GM23338 (cell line): ENCODE measurements around the gene RNF150. TPM values are rescaled to one million over a fixed set of nuclear protein-coding genes. Genes with fewer than 3 reads are reported as not detected.

Experiments used
- ATAC-seq: fragments of 200-7000 bp; cut with Tn5 transposase; 3 replicates; pipeline ENCODE4 v1.9.1; 2020
- DNase-seq: peaks from one replicate; pipeline ENCODE4 v3.0.0-alpha.2; 2015; ENCODE audit warnings: low spot score
- H2AFZ ChIP-seq: fragments of 200-600 bp; sonication (generic); 2 replicates; pipeline ENCODE4 v1.8.0; 2016; ENCODE audit warnings: antibody characterized with exemption, mild to moderate bottlenecking, moderate library complexity
- H3F3A ChIP-seq: fragments of 200-600 bp; sonication (generic); replicated peaks from 2 replicates; pipeline ENCODE4 v1.8.0; 2017; ENCODE audit warnings: antibody characterized with exemption, mixed run types, low read depth
- H3K27ac ChIP-seq: fragments of 200-600 bp; sonication (generic); 2 replicates; pipeline ENCODE4 v1.6.1; 2016; ENCODE audit warnings: low read depth
- H3K27me3 ChIP-seq: fragments of 200-600 bp; sonication (generic); 2 replicates; pipeline ENCODE4 v1.8.0; 2016; ENCODE audit warnings: mild to moderate bottlenecking, mixed run types, moderate library complexity; ENCODE audit not compliant: insufficient read depth
- H3K36me3 ChIP-seq: fragments of 200-600 bp; sonication (generic); 2 replicates; pipeline ENCODE4 v1.8.0; 2016; ENCODE audit warnings: mild to moderate bottlenecking; ENCODE audit not compliant: insufficient read depth
- H3K4me1 ChIP-seq: fragments of 200-600 bp; sonication (generic); 2 replicates; pipeline ENCODE4 v1.8.0; 2016; ENCODE audit warnings: mild to moderate bottlenecking, moderate library complexity; ENCODE audit not compliant: insufficient read depth
- H3K4me2 ChIP-seq: fragments of 200-600 bp; sonication (generic); 2 replicates; pipeline ENCODE4 v1.7.1; 2017; ENCODE audit warnings: mixed run types
- H3K4me3 ChIP-seq: fragments of 200-600 bp; sonication (generic); 2 replicates; pipeline ENCODE4 v1.6.1; 2016; ENCODE audit warnings: mixed run types
- H3K79me2 ChIP-seq: fragments of 200-600 bp; sonication (generic); replicated peaks from 2 replicates; pipeline ENCODE4 v1.8.0; 2017; ENCODE audit warnings: mild to moderate bottlenecking; ENCODE audit not compliant: insufficient read depth
- H3K9me2 ChIP-seq: fragments of 200-600 bp; sonication (generic); 2 replicates; pipeline ENCODE4 v1.8.0; 2017; ENCODE audit not compliant: insufficient read depth
- H4K20me1 ChIP-seq: fragments of 200-600 bp; sonication (generic); replicated peaks from 2 replicates; pipeline ENCODE4 v1.8.0; 2017; ENCODE audit warnings: mild to moderate bottlenecking; ENCODE audit not compliant: insufficient read depth
- H3K27ac Mint-ChIP-seq: 2 replicates; pipeline ENCODE4 v1.8.0; 2020; ENCODE audit warnings: inconsistent platforms, mild to moderate bottlenecking, moderate library complexity, mixed read lengths
- H3K27me3 Mint-ChIP-seq: 3 replicates; pipeline ENCODE4 v1.8.0; 2022; ENCODE audit warnings: low read depth, mild to moderate bottlenecking, moderate library complexity, mixed read lengths, inconsistent platforms; ENCODE audit not compliant: insufficient read depth, poor library complexity
- H3K36me3 Mint-ChIP-seq: 3 replicates; pipeline ENCODE4 v1.8.0; 2021; ENCODE audit warnings: low read depth, mild to moderate bottlenecking, inconsistent platforms, moderate library complexity, mixed read lengths
- H3K4me1 Mint-ChIP-seq: 3 replicates; pipeline ENCODE4 v1.8.0; 2020; ENCODE audit warnings: mild to moderate bottlenecking, inconsistent platforms, mixed read lengths
- H3K4me3 Mint-ChIP-seq: 3 replicates; pipeline ENCODE4 v1.8.0; 2021; ENCODE audit warnings: moderate library complexity, mild to moderate bottlenecking, inconsistent platforms, mixed read lengths
- H3K9me3 Mint-ChIP-seq: 3 replicates; pipeline ENCODE4 v1.8.0; 2020; ENCODE audit warnings: moderate library complexity, mild to moderate bottlenecking, inconsistent platforms, mixed read lengths
- CREB1 ChIP-seq: fragments of 250-450 bp; sonication (Bioruptor Pico); IDR thresholded peaks from 2 replicates; pipeline ENCODE4 v1.5.0; 2020; ENCODE audit warnings: low read depth, mild to moderate bottlenecking, moderate library complexity
- ETS1 ChIP-seq: IDR thresholded peaks from 2 replicates; pipeline ENCODE4 v1.6.1; 2016; ENCODE audit warnings: antibody characterized with exemption
- EZH2 ChIP-seq: fragments of 200-600 bp; sonication (generic); IDR thresholded peaks from one replicate; pipeline ENCODE4 v1.8.0; 2017; ENCODE audit warnings: antibody characterized with exemption, mild to moderate bottlenecking, low read depth; ENCODE audit not compliant: unreplicated experiment
- EZH2phosphoT487 ChIP-seq: fragments of 200-600 bp; sonication (generic); IDR thresholded peaks from one replicate; pipeline ENCODE4 v1.8.1; 2018; ENCODE audit warnings: antibody characterized with exemption; ENCODE audit not compliant: unreplicated experiment
- JUNB ChIP-seq: IDR thresholded peaks from one replicate; pipeline ENCODE4 v1.6.1; 2016; ENCODE audit warnings: antibody characterized with exemption; ENCODE audit not compliant: unreplicated experiment
- NANOG ChIP-seq: IDR thresholded peaks from 2 replicates; pipeline ENCODE4 v1.6.1; 2016; ENCODE audit warnings: antibody characterized with exemption, borderline replicate concordance
- POLR2AphosphoS5 ChIP-seq: IDR thresholded peaks from 2 replicates; pipeline ENCODE4 v1.6.1; 2016; ENCODE audit warnings: antibody characterized with exemption, low read depth
- REST ChIP-seq: IDR thresholded peaks from one replicate; pipeline ENCODE4 v1.6.1; 2018; ENCODE audit warnings: antibody characterized with exemption; ENCODE audit not compliant: unreplicated experiment
- STAT1 ChIP-seq: IDR thresholded peaks from one replicate; pipeline ENCODE4 v1.6.1; 2016; ENCODE audit warnings: antibody characterized with exemption; ENCODE audit not compliant: unreplicated experiment
- ZNF114 ChIP-seq: fragments of 250-450 bp; sonication (Bioruptor Pico); IDR thresholded peaks from 2 replicates; pipeline ENCODE4 v1.5.0; 2020; ENCODE audit warnings: mild to moderate bottlenecking, moderate library complexity
- ZNF331 ChIP-seq: fragments of 250-450 bp; sonication (Bioruptor Pico); IDR thresholded peaks from 2 replicates; pipeline ENCODE4 v1.5.0; 2020; ENCODE audit warnings: low read depth, mild to moderate bottlenecking, moderate library complexity
- ZNF462 ChIP-seq: fragments of 250-450 bp; sonication (Bioruptor Pico); IDR thresholded peaks from 2 replicates; pipeline ENCODE4 v1.5.0; 2020; ENCODE audit warnings: mild to moderate bottlenecking, moderate library complexity
- polyA plus RNA-seq: library from polyadenylated mRNA; unstranded; fragments of >200 nt; fragmentation: Nextera tagmentation; extraction: Ambion mirVana; gene quantifications from 2 replicates; pipeline ENCODE4 v1.2.1, GENCODE V29; 2016
- total RNA-seq: library from RNA; depleted of rRNA; stranded (reverse); fragments of >200 nt; shearing (Covaris generic); gene quantifications from 2 replicates; pipeline ENCODE4 v1.2.3, GENCODE V29; 2014

RNF150 gene
- total and polyA plus RNA-seq, 2 experiments from 2014 or later = 1.3 to 6.1 TPM

- no peak for TF ChIP-seq NANOG
- no peak for ATAC-seq
These were observed 87.0 kb downstream of the RNF150 start for GRCh38 chr4:141046255-141046654.

GRCh38 chr4:141045848-141046247 lies 87.4 kb downstream of the RNF150 start:
- peaks cover 9% of the 10 kb centered on the region; the same call in 2 of the 3 replicates for H3K4me1 Mint-ChIP-seq
- Histone ChIP-seq H3K9me2 (no peaks in the 10 kb centered on the region), H3K27me3 (no peaks in the 10 kb centered on the region), H3K36me3 (no peaks in the 10 kb centered on the region), H3K4me1 (no peaks in the 10 kb centered on the region), H3K4me2 (no peak overlapping the region), H2AFZ (no peak overlapping the region), H3K27ac (no peak overlapping the region), H3K79me2 (no peaks in the 10 kb centered on the region), H3F3A (no peaks in the 10 kb centered on the region), H3K4me3 (no peak overlapping the region), H4K20me1 (no peaks in the 10 kb centered on the region)
- H3K9me3 Mint-ChIP-seq = peaks cover 12% of the 10 kb centered on the region
- H3K27ac Mint-ChIP-seq = no peak overlapping the region
- DNase-seq = no peak
- H3K36me3 Mint-ChIP-seq = peaks cover 13% of the 10 kb centered on the region; the same call in 2 of the 3 replicates
- no peaks in the 10 kb centered on the region for H3K27me3 Mint-ChIP-seq
- no peak overlapping the region for H3K4me3 Mint-ChIP-seq
- no peak for ATAC-seq
- TF ChIP-seq ZNF114 = no peak
- no peak for TF ChIP-seq REST
- TF ChIP-seq NANOG = no peak
- no peak for TF ChIP-seq POLR2AphosphoS5
- no peak for TF ChIP-seq STAT1
- no peak for TF ChIP-seq ZNF462 (CRISPR knock-in tag)
- no peak for TF ChIP-seq ETS1
- TF ChIP-seq CREB1 (CRISPR knock-in tag) = no peak
- TF ChIP-seq ZNF331 = no peak
- no peak for TF ChIP-seq EZH2phosphoT487
- no peak for TF ChIP-seq EZH2
- TF ChIP-seq JUNB = no peak

More at GRCh38 chr4:141046255-141046654, 87.0 kb downstream of the RNF150 start:
- Histone ChIP-seq H4K20me1 (no peaks in the 10 kb centered on the region), H3K27ac (no peak overlapping the region), H3K9me2 (no peaks in the 10 kb centered on the region), H3F3A (no peaks in the 10 kb centered on the region), H3K4me3 (no peak overlapping the region), H3K4me1 (no peaks in the 10 kb centered on the region), H3K27me3 (no peaks in the 10 kb centered on the region), H2AFZ (no peak overlapping the region), H3K4me2 (no peak overlapping the region), H3K36me3 (no peaks in the 10 kb centered on the region), H3K79me2 (no peaks in the 10 kb centered on the region)
- no peak overlapping the region for H3K27ac Mint-ChIP-seq
- H3K27me3 Mint-ChIP-seq = no peaks in the 10 kb centered on the region
- no peak for DNase-seq
- peaks cover 6% of the 10 kb centered on the region; the same call in 2 of the 3 replicates for H3K4me1 Mint-ChIP-seq
- H3K9me3 Mint-ChIP-seq = peaks cover 16% of the 10 kb centered on the region
- H3K4me3 Mint-ChIP-seq = no peak overlapping the region
- peaks cover 17% of the 10 kb centered on the region; the same call in 2 of the 3 replicates for H3K36me3 Mint-ChIP-seq
